GM21619 (cell line): Measurements from ENCODE around the gene MBOAT1.
"Not testable (repeated sequence)": the region's sequence is repeated elsewhere in the genome, so short reads cannot be mapped to it uniquely, and the experiment has no call there.

Source experiments
- ATAC-seq: cut with Tn5 transposase; IDR thresholded peaks from one replicate; pipeline ENCODE4 v1.9.1; 2021; ENCODE audit not compliant: unreplicated experiment

The MBOAT1 gene

DNA sequence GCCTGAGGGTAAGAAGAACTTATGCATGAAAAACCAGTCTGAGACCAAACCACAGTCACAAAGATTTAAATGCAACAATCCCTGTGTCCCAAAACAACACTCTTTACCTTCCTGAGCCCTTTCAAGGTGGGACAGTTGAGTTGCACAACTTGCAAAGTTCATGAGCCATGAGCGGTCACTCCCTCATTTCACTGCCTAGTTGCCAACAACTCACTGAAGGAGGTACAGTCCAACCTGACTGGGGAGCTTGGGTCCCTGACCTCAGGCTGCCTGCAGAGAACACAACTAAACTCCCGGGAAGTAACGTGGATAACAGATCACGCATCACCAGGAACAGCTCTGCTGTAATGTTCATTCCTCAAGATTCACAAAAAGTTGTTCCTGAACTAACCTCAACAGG lies 69.4 kb downstream of the MBOAT1 start:
- ATAC-seq: no peak

DNA sequence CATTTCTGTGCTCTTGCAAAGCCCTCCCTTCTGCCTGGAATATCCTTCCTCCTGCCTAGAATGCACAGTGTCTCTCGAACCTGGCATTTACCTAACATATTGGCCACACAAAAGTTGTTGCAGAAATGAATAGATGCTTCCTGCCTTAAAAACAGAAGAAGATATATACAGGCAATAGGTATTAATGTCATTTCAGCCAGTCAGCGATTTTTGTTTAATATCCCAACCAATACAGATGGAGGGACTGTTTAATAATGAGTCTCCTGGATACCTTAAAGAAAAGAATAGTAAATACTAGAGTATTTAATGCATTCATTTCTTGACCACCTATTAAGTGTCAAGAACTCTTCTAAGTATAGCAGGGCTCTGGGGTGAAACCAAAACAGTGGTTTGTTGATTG lies 70.3 kb downstream of the MBOAT1 start:
- no peak for ATAC-seq

DNA sequence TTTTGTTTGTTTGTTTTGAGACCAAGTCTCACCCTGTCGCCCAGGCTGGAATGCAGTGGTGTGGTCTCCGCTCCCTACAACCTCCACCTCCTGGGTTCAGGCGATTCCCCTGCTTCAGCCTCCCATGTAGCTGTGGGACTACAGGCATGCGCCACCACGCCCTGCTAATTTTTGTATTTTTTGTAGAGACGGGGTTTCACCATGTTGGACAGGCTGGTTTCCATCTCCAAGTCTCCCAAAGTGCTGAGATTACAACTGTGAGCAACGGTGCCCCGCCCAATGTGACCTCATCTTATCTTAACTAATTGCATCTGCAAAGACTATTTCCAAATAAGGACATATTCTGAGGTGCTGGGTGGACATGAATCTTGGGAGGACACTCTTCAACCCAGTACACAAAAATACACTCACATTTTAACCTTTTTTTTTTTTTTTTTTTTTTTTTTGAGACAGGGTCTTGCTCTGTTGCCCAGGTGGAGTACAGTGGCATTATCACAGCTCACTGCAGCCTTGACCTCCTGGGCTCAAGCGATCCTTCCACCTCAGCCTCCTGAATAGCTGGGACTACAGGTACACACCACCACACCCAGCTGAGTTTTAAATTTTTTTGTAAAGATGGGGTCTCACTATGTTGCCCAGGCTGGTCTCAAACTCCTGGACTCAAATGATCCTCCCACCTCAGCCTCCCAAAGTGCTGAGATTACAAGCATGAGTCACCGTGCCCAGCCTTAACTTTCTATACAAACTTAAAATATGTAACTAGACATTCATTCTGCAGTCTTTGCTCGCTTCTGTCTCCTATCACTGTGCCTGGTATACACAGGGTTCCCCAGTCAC lies 72.9 kb downstream of the MBOAT1 start:
- ATAC-seq: not testable (repeated sequence)

DNA sequence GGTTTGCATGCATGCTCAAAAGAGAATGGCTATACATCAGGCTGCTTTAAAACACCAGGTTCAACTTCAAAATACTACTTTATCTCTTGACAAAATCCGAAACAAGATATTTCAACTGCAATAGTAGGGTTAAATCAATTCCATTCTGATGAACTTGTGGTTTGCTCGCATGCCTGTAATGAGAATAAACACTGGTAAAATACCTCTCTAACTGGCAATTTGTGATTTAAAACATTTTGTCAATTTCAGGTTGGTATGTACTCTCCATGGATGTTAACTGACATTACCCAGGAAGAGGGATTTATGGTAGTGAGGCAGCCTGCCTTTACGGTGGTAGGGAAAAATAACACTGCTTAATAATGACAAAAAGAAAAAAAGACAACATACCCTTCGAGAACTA lies 74.4 kb downstream of the MBOAT1 start:
- ATAC-seq: no peak

DNA sequence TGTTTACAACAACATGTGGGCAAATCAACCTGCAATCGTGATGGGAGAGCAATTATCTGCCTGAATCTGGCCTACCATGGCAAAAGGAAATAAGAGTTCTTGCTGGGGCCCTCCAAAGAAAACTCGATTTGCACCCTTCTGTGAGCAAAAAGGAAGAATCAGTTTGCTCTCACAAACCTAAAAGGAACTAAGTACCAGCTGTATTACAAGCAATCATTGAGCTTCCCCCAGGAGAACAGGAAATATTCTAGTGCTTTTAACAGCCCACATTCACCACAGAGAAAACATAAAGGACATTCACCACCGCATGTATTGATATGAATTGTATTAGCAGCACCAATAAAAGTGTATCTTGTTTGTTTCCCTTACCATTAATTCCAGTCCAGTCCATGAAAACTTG lies 75.0 kb downstream of the MBOAT1 start:
- ATAC-seq: no peak

DNA sequence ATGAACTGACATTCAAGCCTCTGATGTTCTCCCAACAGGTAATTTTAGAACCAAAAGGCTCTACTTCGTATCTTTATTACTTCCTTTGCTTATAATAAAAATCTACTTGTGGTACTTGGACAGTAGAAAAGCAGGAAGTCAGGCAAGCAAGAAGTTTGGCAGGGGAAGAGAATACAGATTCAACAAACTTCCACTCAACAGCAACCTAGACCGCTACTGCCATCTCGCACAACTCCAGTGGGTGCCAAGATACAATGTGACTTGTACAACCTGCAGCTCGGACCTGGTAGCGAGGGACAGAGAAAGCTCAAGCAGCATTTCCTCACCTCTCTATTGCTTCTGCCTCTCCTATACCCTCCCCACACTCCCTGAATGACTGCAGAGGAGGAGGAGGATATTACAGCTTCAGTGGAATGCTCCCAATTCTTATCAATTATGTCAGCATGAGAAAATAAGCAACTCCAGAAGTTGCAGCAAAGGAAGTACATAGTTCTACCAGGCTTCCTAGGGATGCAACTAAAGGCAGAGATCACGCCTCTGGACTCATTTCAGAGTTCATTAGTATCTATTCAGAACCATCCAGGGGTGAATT lies 76.5 kb downstream of the MBOAT1 start:
- ATAC-seq: no peak

DNA sequence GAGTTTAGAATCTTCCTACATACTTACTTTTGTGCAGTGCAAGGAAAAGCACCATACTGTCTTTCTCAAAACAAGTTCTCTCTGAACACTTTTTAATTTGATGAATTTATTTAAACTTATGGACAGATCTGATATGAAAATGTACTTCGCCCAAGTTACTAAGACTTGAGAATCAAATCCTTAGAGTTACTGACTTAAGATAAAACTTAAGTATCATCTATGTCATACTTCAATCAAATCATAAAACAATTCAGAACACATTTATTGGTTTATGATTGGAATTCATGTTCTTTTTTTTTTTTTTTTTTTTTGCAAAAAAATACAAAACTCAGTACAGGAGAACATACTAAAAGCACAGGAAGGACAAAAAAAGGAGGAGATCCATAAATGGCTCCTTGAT lies 77.7 kb downstream of the MBOAT1 start:
- ATAC-seq: no peak

DNA sequence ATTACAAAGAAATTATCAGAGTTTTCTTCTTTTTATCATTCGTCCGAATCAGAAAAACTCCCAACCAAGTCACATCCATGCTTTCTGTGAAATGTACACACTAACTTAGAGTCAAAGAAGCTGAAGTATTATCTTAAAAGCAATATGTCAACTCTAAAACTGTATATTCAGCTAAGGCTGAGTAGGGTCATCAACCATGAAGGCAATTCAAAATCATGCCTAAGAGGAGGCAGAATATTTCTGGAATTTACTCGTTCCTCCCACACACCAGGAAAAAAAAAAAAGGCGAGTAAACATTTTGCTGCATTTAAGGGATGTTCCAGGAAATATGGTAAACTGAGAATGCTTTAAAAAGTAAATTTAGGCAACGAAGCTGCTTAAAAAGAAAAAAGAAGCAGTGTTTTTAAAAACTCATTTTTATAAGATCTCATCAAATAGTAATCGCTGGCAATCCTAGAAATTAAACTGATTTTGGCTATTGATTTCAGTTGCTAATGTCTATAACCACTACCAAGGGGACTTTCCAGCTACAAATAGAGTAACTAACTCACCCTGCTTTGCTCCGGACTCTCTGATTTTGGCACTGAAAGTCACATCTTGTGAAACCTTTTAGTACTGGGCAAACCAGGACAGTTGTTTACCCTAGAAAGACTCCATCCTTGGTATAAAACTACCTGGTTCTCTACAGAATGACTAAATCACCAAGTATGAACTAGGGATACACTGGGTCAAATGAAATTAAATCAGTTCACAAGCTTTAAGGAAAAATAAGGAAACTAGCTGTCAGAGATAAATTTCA lies 82.8 kb downstream of the MBOAT1 start:
- no peak for ATAC-seq

DNA sequence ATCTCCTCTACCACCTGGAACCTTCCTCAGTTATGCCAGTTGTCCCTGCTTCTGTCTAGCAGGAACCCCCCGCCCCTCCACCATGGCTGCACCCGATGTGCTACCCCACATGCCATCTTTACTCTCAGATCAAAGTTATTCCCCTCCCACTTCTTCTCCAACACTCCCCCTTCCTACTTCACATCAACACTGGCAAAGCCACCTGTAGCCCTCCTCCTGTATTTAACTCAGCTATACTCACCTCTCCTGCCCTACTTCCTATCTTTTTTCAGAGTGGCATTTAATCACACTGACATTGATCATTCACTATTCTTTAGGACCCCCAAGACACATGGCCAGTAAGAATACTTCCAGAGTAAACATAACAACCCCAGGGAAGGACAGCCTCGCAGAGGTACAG lies 84.3 kb downstream of the MBOAT1 start:
- no peak for ATAC-seq

DNA sequence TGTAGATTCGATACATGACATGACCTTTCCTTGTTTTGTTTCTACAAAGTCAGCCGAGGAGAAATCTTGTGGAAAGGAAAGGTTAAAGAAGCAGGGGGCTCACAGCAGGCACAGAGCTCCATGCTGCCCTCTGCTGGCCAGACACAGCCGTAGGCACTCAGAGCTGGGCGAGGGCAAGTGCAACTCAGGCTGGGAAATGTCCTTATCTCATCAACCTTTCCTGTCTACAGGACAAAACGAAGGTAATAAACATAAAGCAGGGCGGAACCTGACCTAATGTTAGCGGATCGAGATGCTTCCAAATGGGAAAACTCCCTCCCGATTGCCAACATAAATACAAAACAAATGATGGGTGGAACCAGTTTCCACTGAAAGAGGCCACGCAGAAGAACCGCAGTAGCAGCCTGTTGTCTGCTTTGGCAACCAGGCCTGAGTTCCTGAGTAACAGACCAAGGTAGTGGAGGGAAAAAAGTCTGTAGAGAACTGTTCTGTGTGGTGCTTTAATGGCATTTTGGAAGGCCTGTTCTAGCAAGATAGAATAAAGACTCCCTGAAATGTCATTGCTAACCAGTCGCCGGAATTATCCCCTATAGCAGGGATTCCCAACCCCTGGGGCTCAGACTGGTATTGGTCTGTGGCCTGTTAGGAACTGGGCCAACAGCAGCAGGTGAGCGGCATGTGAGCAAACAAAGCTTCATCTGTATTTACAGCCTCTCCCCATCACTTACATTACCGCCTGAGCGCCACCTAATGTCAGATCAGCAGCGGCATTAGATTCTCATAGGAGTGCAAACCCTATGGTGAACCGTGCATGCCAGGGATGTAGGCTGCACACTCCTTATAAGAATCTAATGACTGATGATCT lies 85.2 kb downstream of the MBOAT1 start:
- peak; percentile 88 for ATAC-seq

DNA sequence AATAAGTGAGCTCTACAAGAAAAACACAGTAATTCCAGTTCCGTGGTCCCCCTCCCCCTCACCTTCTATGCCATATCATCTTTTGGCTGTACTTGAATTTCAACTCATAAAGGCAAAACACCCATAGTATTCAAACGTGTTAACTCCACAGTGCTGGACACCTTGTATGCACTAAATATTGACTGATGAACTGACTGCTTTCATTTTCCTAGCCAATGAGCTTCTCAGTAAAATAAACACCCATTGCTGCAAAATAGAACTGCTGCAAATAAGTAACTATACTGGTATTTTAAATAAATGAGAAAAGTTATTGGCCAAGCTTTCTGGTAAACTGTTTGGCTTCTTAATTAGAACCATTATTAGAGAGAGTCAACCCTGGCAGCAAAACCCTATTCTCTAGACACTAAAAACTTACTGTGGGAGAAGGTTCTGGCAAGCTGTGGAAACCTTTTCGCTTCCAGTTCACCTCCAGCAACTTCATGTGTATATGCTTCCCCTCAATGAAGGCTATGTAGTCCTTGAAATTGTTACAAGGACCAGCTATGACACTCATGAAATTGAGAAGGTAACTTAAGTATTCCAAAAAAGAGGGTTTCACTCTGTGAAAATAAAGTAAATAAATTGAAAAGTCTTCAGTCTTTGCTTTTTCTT lies 86.0 kb downstream of the MBOAT1 start:
- no peak for ATAC-seq

DNA sequence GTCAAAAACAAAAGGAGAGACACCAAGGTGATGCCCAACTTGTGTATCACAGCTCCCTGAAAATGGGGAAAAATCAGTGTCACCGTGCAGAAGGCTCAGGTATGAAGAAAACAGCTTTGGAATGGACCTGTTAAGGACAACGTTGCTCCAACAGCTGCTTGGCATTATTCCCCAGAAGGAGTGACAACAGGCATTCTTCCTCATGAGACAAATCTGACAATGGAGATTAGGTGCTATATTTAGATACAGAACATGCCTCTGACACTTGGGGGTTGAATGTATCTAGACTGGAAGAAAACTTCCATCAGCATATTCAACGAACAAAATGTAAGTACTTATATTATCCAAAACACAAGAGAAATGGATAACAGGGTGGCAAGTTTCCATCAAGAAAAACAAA lies 87.7 kb downstream of the MBOAT1 start:
- ATAC-seq: no peak

DNA sequence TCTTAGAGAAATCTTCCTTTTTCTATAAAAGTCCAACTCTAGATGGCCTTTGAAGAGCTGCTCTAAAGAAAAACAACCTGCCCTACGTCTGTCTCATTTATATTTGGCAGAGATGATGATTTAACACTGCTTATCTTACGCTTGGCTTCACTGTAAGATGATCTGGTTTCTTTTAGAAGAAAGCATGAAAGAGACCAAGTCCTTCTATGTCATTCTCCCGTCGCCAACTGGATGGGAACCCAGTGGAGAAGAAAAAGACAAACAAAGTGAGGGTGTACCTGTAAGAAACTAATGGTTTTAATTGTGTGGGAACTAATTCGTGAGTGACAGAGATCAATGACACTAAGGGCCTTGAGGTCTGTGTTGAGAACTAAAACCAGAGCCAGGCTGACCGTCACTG lies 92.8 kb downstream of the MBOAT1 start:
- no peak for ATAC-seq

DNA sequence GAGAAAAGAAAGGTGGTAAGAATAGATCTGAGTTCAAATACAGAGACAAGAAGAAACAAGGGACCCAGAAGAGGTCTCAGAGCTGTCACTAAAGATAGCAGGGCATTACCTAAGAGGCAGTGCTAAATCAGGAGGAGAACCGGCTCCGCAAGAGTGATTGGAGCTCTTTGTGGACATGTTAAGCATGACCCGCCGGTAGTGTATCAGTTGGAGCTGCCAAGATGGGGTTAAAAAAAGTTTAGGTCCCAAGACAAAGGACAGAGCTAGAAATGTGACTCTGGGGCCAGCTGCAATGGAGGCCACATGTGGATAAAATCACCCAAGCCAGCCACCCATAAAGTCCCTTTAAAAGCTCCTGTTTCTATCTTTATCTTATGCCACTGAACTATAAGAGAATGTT lies 93.4 kb downstream of the MBOAT1 start:
- ATAC-seq: no peak

DNA sequence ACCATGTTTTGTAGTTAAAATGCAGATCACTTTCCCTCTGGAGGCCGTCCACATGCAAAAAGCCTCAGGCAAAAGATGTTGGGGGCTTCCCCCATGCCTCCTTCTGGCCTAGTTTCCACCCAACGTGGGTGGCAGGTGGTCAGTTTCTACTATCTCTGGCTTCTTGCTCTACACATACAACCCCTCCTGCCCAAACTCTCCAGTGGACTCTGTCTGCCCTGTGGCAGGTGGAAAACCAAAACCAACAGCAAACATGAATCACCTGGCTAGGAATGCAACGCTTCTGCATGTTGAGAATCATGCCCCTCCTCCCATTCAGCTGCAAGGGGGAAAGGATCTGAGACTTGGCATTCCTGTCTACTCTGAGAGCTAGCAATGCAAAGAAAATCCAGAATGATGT lies 94.8 kb downstream of the MBOAT1 start:
- peak; percentile 82 for ATAC-seq

DNA sequence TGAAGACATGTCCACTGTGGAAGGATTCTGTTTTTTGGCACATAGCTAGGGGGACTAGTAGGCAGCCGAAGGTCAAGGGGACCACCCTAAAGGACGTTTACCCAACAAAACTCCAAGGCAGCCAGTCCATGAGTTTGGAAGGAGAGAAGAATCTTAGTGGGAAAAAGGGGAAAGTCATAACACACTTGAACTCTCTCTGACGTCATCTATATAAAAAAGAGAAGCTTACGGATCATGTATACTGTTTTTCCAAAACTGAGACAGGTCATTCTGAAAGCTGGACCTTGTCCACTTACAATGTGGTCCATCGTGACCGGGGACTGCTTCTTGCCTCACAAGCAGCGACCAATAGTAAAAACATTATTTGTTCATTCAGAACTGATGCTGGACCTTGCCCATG lies 95.5 kb downstream of the MBOAT1 start:
- ATAC-seq: no peak

DNA sequence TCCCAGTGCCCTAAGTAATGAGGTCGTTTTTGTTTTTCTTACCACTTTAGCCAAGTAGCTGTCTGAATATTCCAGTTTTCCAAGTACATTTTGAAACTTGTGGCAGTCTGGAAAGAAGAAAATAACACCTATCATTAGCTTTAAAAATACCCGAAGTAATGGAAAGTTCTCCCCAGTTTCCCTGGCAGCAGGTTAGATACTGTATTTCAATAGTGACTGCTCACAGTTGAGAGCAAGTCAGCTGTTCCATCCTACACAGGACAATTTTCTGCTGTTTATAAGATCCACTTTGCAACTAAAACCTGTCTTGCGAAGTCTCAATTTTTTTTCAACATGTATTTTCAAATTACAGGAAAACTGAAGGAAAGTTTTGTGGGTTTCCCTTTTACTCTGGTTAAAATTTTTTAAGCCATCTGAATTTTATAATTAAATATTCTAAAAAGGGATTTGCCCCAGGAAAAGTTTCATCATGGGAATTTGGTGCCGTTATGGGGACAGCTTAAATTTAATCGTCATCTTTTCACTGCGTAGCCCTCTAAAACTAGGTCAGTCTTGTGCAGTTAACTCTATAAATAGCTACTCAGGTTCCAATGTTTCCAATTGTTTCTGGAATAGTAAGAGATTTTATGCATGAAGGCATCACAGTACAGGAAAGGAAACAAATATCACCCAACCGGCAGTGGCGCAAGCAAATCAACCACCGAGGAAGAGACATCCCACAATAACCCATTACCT lies 96.9 kb downstream of the MBOAT1 start:
- no peak for ATAC-seq

DNA sequence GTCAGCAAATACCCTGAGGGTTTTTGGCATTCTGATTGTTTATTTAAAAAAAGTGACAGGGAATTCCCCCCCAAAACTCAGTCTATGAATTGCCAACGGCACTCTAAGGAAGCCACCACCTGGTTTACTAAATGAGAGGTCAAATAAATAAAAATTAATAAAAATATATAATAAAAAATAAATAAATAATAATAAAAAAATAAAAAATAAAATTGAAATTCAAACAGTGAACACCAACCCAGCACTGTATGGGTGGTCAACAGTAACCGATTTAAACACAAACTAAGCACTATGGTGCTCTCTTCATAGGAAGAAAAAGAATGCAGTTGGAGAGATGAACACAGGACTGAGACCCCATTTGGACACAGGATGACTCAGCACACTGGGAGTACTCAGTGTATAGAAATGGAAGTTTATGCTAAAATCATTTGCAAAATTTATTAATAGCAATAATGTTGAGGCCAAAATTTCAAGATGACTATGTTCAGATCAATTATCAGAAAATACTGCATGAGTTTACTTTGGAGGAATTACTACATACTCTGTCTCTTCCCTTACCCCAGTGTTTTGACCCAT lies 98.5 kb downstream of the MBOAT1 start:
- ATAC-seq: no peak

DNA sequence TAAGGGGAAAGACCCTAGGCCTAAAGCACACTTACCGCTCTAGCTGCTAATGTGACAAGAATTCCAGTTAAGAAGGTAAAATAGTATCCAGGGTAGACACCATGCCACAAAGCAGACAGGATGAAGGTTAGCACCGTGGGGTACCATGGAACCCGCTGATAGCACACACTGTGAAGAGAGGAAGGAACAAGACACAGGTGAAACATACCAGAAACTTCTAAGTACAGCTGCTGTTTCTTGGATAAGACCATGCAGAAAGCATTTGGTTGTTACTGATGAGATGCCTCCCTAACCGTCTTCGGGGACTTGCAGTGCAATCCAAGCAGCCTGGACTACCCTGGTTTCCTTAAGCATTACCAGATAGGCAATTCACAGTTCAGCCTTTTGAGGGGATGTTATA lies 99.4 kb downstream of the MBOAT1 start:
- ATAC-seq: no peak

DNA sequence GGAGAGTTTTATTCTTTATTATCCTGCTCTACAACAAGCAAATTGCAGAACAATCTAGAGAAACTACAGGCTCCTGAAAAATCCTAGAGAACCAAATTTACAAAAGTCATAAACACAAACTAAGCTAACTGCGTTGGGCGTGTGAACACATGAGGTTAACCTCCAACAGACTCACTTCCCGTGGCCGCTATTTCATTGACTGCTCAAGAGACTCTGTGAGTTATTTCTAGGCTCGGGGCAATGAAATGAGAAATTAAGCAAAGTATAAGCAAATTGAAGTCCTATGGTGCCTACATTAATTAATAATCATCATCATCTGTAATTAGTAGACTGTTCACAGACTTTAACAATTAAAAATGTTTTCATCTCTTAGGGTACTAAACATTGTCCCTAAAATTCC lies 100.0 kb downstream of the MBOAT1 start:
- no peak for ATAC-seq
